Muscle layer of duodenum (tissue), 2 donors: ENCODE measurements around the gene ZCCHC7.

ENCODE experiments used
- H3K27ac ChIP-seq: one replicate; pipeline ENCODE4 v1.7.0; 2013; ENCODE audit warnings: mild to moderate bottlenecking, low read length
- H3K27me3 ChIP-seq: one replicate; pipeline ENCODE4 v1.7.0; 2013; ENCODE audit warnings: low read depth, mild to moderate bottlenecking, control low read depth, low read length
- H3K36me3 ChIP-seq, 2 donors: one replicate each; pipeline ENCODE4 v1.7.0; 2013; ENCODE audit warnings: low read length in 2 of 2, control low read depth in 1 of 2, mild to moderate bottlenecking in 1 of 2; ENCODE audit not compliant: insufficient read depth in 2 of 2, control insufficient read depth in 1 of 2
- H3K4me1 ChIP-seq, 2 donors: one replicate each; pipeline ENCODE4 v1.7.0; 2013; ENCODE audit warnings: low read length in 2 of 2, mild to moderate bottlenecking in 2 of 2, control low read depth in 1 of 2, moderate library complexity in 1 of 2; ENCODE audit not compliant: insufficient read depth in 2 of 2, control insufficient read depth in 1 of 2
- H3K4me3 ChIP-seq, 2 donors: one replicate each; pipeline ENCODE4 v1.7.0; 2013; ENCODE audit warnings: low read length in 2 of 2, low read depth in 1 of 2, mild to moderate bottlenecking in 1 of 2
- H3K9me3 ChIP-seq, 2 donors: one replicate each; pipeline ENCODE4 v1.7.0; 2013; ENCODE audit warnings: low read length in 2 of 2, control low read depth in 1 of 2, mild to moderate bottlenecking in 1 of 2; ENCODE audit not compliant: control insufficient read depth in 1 of 2
- donor health status: healthy.

The ZCCHC7 gene

GRCh38 chr9:37126214-37126788 lies 5.9 kb downstream of the ZCCHC7 start:
- peaks cover 0 to 10% of the 10 kb centered on the region in 2 donors for H3K4me1 ChIP-seq
- H3K9me3 ChIP-seq: no peaks in the 10 kb centered on the region
- no peak overlapping the region for H3K4me3 ChIP-seq
- H3K36me3 ChIP-seq: peaks cover 6 to 17% of the 10 kb centered on the region in 2 donors
- H3K27me3 ChIP-seq: no peaks in the 10 kb centered on the region
- H3K27ac ChIP-seq: no peak overlapping the region

DNA sequence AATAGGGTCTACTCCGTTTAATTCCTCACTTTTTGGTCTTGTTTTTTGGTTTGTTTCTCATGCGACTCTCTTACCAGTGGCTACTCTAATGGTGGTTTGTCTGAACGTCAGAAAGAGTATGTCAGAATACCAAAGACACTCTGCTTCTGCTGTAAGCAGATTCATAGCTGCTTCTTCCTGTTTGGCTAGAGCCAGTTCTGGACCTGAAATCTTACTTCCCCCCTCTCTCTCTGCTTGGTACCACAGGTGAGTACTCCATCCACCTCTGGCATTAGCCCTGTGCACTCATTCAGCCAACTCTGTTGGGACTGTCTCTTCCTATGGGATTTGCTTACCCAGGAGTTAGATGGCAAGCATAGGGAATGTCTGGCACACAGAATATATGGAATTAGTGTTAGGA lies 6.6 kb downstream of the ZCCHC7 start:
- H3K4me1 ChIP-seq: peaks cover 0 to 7% of the 10 kb centered on the region in 2 donors
- no peaks in the 10 kb centered on the region for H3K9me3 ChIP-seq

DNA sequence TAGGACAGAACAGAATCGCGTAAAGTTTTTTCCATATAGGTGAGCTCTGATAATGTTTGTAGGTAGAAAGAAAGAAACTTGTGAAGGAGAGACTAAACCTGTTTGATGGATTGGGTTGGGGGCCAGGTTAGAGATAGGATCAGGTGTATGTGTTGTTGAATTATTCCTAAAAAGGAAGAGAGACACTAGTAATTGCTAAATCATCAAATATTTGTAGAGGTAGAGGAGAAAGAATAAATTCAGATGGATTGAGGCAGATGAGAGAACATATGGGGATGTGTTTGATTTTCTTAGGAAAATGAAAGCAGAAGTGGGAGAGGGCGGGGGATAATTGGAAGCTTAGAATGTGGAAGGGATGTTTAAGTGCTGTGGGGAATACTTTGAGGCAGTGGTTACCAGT lies 7.7 kb downstream of the ZCCHC7 start:
- Histone ChIP-seq H3K4me3 (no peak overlapping the region), H3K4me1 (peaks cover 0 to 4% of the 10 kb centered on the region in 2 donors), H3K36me3 (peaks cover 6 to 17% of the 10 kb centered on the region in 2 donors)

More for the DNA sequence above, 6.6 kb downstream of the ZCCHC7 start:
- Histone ChIP-seq H3K4me3 (no peak overlapping the region), H3K36me3 (peaks cover 6 to 17% of the 10 kb centered on the region in 2 donors), H3K27ac (no peak overlapping the region), H3K27me3 (no peaks in the 10 kb centered on the region)

DNA sequence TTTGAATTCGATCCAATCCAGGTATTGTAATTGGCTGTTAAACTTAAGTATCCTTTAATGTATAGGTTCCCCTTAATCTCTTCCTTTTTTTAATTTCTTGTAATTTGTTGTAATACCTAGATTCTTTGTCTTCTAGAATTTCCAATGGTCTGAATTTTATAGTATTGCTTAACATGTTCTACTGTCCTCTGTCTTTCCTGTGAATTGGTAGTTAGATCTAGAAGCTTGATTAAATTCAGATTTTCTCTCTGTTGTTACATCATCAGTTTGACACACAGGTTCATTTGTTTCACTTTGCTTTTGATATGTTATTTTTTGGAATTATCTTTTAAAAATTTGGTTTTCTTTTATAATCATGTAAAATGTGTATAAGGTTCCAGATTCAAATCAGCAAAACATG lies 13.8 kb downstream of the ZCCHC7 start:
- no peaks in the 10 kb centered on the region for H3K4me1 ChIP-seq
- H3K27me3 ChIP-seq: no peaks in the 10 kb centered on the region
- H3K4me3 ChIP-seq: no peak overlapping the region
- H3K9me3 ChIP-seq: no peaks in the 10 kb centered on the region
- no peak overlapping the region for H3K27ac ChIP-seq
- peaks cover 3 to 7% of the 10 kb centered on the region in 2 donors for H3K36me3 ChIP-seq

More for the DNA sequence above, 7.7 kb downstream of the ZCCHC7 start:
- Histone ChIP-seq H3K27ac (no peak overlapping the region), H3K27me3 (no peaks in the 10 kb centered on the region), H3K9me3 (no peaks in the 10 kb centered on the region)

GRCh38 chr9:37141015-37141414 lies 20.6 kb downstream of the ZCCHC7 start:
- H3K27ac ChIP-seq: no peak overlapping the region
- H3K36me3 ChIP-seq: peaks cover 3 to 7% of the 10 kb centered on the region in 2 donors
- no peaks in the 10 kb centered on the region for H3K4me1 ChIP-seq
- no peaks in the 10 kb centered on the region for H3K27me3 ChIP-seq
- no peaks in the 10 kb centered on the region for H3K9me3 ChIP-seq
- no peak overlapping the region for H3K4me3 ChIP-seq

DNA sequence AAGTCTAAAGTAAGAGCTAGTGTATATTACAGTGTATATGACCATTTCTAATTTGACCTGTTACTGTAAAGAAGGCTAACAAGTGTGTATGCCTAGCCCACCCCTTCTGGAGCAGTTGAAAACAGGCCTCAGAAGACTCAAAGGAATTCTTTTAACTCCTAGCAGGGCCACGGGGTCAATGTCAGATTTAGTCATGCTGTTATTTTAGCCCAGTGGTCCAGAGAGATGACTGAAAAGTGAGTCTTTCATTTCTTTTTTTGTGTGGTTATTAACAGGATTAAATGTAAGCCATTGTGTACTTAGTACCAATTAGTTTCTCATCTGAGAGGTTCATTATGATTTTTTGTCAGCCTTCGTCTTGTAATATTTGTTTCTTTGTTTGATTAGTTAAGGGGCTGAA lies 24.4 kb downstream of the ZCCHC7 start:
- Histone ChIP-seq H3K9me3 (no peaks in the 10 kb centered on the region), H3K4me1 (no peaks in the 10 kb centered on the region), H3K27me3 (no peaks in the 10 kb centered on the region), H3K4me3 (no peak overlapping the region), H3K27ac (no peak overlapping the region), H3K36me3 (no peaks in the 10 kb centered on the region)

GRCh38 chr9:37146410-37146809 lies 26.0 kb downstream of the ZCCHC7 start:
- no peaks in the 10 kb centered on the region for H3K9me3 ChIP-seq
- H3K27me3 ChIP-seq: no peaks in the 10 kb centered on the region
- H3K4me1 ChIP-seq: no peaks in the 10 kb centered on the region
- H3K36me3 ChIP-seq: no peaks in the 10 kb centered on the region
- H3K27ac ChIP-seq: peak overlapping the region; percentile 34
- peak overlapping the region in 1 of 2 donors; percentile 13 for H3K4me3 ChIP-seq

DNA sequence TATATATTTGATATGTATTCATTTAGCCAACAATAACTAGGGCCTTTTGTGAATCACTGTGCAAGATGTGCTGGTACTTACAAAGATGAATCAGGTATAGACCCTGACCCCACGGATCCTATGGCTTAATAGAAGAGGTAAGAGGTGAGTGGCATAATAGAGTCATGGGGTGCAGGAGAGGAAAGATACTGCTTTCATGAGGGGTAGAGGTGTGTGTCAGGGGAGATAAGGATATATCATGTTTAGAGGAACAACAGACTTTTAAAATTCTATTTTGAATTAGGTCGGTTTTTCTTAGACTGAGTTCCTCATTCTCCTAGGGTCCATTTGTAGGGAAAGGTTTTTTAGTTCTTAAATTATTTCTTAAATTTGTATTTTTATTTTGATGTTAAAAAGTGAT lies 27.8 kb downstream of the ZCCHC7 start:
- Histone ChIP-seq H3K36me3 (no peaks in the 10 kb centered on the region), H3K4me1 (no peaks in the 10 kb centered on the region), H3K27ac (no peak overlapping the region), H3K9me3 (no peaks in the 10 kb centered on the region), H3K27me3 (no peaks in the 10 kb centered on the region), H3K4me3 (no peak overlapping the region)

DNA sequence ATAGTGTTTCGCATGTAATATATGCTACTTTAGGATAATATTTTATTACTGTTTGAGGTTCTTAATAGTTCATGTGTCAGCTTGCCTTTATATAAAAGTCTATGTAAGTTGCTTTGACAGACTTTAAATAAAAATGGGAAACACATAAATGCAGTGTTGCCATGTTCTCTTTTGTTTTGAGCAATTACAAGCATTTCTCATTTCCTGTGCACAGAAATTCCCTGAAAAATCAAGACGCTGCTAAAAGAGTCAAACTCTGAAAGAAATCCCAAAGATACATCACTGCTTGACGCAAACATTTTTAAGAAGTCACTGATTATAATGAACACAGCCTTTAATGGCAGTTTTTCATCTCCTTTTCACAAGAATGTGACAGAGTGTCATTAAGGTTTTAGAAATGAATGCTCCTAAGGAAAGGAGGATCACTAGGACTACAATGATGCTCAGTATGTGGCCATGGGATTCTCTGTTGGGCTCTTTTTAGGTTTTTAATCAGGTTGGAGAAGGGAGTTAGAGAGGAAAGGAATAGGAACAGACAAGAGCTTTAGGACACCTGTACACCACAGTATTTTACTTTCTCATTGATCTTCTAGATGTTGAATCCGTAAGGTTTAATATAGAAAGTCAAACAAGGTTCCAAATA lies 29.4 kb downstream of the ZCCHC7 start:
- Histone ChIP-seq H3K4me3 (no peak overlapping the region), H3K36me3 (peaks cover 0 to 8% of the 10 kb centered on the region in 2 donors), H3K9me3 (no peaks in the 10 kb centered on the region), H3K27me3 (no peaks in the 10 kb centered on the region), H3K4me1 (no peaks in the 10 kb centered on the region), H3K27ac (no peak overlapping the region)

DNA sequence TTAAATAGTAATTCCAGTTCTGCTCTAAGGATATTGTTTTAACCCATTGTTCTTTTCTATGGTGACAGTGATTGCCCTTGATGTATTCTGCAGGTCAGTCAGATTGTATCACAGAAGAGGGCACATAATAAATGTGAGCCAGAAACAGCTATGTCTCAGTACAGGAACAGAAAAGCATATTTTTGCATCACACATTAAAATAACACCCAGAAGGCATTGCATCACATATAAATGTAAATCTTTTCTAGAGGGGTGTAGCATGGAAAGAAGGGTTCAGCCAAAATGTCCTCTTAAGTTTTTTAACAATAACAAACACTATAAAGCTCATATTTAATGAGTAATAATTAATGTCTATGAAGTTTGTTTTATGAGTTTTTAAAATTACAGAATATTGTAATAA lies 30.0 kb downstream of the ZCCHC7 start:
- Histone ChIP-seq H3K27me3 (no peaks in the 10 kb centered on the region), H3K4me1 (no peaks in the 10 kb centered on the region), H3K36me3 (peaks cover 0 to 8% of the 10 kb centered on the region in 2 donors), H3K4me3 (no peak overlapping the region), H3K27ac (no peak overlapping the region), H3K9me3 (no peaks in the 10 kb centered on the region)

DNA sequence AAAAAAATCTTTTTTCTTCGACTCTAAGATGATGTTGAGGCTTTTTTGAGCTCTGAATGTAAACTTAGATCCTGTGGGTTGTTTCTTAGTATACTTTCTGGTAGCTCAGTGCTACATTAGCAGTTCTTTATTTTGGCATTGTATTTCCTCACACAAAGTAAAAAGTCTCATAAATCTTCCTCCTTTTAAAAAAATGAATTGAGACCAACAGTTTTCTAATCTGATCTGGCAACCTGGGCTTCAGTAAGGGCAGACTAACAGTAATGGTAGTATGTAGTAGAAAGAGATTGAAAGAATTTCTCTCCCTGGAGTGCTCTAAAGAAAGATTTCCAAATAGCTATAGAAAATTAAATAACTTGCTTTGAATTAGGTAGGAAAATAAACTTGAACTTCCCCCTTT lies 31.4 kb downstream of the ZCCHC7 start:
- Histone ChIP-seq H3K4me3 (no peak overlapping the region), H3K9me3 (no peaks in the 10 kb centered on the region), H3K4me1 (no peaks in the 10 kb centered on the region), H3K27me3 (no peaks in the 10 kb centered on the region), H3K36me3 (peaks cover 0 to 8% of the 10 kb centered on the region in 2 donors), H3K27ac (no peak overlapping the region)

DNA sequence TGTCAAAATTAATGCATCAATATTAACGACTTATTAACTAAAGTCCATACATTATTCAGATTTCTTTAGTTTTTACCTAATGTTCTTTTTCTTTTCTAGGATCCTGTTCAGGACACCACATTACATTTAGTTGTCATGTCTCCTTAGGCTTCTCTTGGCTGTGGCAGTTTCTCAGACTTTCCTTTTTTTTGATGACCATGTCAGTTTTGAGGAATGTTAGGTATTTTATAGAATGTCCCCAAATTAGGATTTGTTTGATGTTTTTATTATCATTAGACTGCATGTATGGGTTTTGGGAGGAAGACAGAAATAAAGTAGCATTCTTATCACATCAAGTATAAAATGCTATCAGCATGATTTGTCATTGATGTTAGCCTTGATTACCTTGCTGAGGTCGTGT lies 32.0 kb downstream of the ZCCHC7 start:
- peaks cover 0 to 8% of the 10 kb centered on the region in 2 donors for H3K36me3 ChIP-seq
- no peaks in the 10 kb centered on the region for H3K27me3 ChIP-seq
- no peak overlapping the region for H3K4me3 ChIP-seq
- H3K27ac ChIP-seq: no peak overlapping the region
- no peaks in the 10 kb centered on the region for H3K9me3 ChIP-seq
- H3K4me1 ChIP-seq: no peaks in the 10 kb centered on the region
